Endodermal cell (in vitro differentiated cells): ENCODE measurements around the gene ATAD2B. TPM values are rescaled to one million over a fixed set of nuclear protein-coding genes. Genes with fewer than 3 reads are reported as not detected.
"Not testable (repeated sequence)": the region's sequence is repeated elsewhere in the genome, so short reads cannot be mapped to it uniquely, and the experiment has no call there.

Experiments
- DNase-seq: peaks from one replicate; pipeline ENCODE4 v3.0.0-alpha.2; 2017
- H3K27ac ChIP-seq: 2 replicates; pipeline ENCODE4 v1.5.1; 2013; ENCODE audit warnings: mild to moderate bottlenecking, low read depth, low read length, moderate library complexity
- H3K27me3 ChIP-seq: 2 replicates; pipeline ENCODE4 v1.6.1; 2013; ENCODE audit warnings: mild to moderate bottlenecking, low read length, moderate library complexity; ENCODE audit not compliant: insufficient read depth, control insufficient read depth, poor library complexity, severe bottlenecking
- H3K36me3 ChIP-seq: 2 replicates; pipeline ENCODE4 v1.7.0; 2013; ENCODE audit warnings: mild to moderate bottlenecking, low read length, moderate library complexity; ENCODE audit not compliant: control insufficient read depth, insufficient read depth
- H3K4me1 ChIP-seq: one replicate; pipeline ENCODE4 v1.7.0; 2013; ENCODE audit warnings: low read length; ENCODE audit not compliant: control insufficient read depth, insufficient read depth
- H3K4me3 ChIP-seq: 2 replicates; pipeline ENCODE4 v1.5.1; 2013; ENCODE audit warnings: mild to moderate bottlenecking, low read length, moderate library complexity
- H3K9ac ChIP-seq: 2 replicates; pipeline ENCODE4 v1.6.1; 2013; ENCODE audit warnings: mild to moderate bottlenecking, low read length, moderate library complexity; ENCODE audit not compliant: poor library complexity, severe bottlenecking; ENCODE audit errors: extremely low read depth
- H3K9me3 ChIP-seq: 2 replicates; pipeline ENCODE4 v1.6.1; 2013; ENCODE audit warnings: mild to moderate bottlenecking, low read length, moderate library complexity; ENCODE audit not compliant: control insufficient read depth
- H3K27ac Mint-ChIP-seq: 2 replicates; pipeline ENCODE4 v1.8.0; 2020; ENCODE audit warnings: mixed read lengths
- H3K27me3 Mint-ChIP-seq: 2 replicates; pipeline ENCODE4 v1.8.0; 2021; ENCODE audit warnings: mild to moderate bottlenecking, mixed read lengths; ENCODE audit not compliant: insufficient read depth
- H3K36me3 Mint-ChIP-seq: 2 replicates; pipeline ENCODE4 v1.8.0; 2020; ENCODE audit warnings: low read depth, mixed read lengths
- H3K4me1 Mint-ChIP-seq: 2 replicates; pipeline ENCODE4 v1.8.0; 2020; ENCODE audit warnings: mixed read lengths
- H3K4me3 Mint-ChIP-seq: 2 replicates; pipeline ENCODE4 v1.8.0; 2020; ENCODE audit warnings: mild to moderate bottlenecking, moderate library complexity, mixed read lengths
- H3K9me3 Mint-ChIP-seq: 2 replicates; pipeline ENCODE4 v1.8.0; 2020; ENCODE audit warnings: mild to moderate bottlenecking, mixed read lengths
- WGBS, 2 experiments: methylation state at CpG; one replicate each; pipeline versions ENCODE4 v1.1.5 to v1.1.7; 2013; ENCODE audit warnings: missing lambda C conversion rate in 2 of 2, mixed read lengths in 1 of 2; ENCODE audit not compliant: insufficient coverage in 1 of 2, insufficient read length in 1 of 2; 5-methylcytosine and 5-hydroxymethylcytosine counted together
- total RNA-seq, 2 donors: library from RNA; stranded (reverse); fragmentation: NEBNext Ultra II Directional in 1 of 2; extraction: Animal tissue kit (Norgen Biotek cat#: 25700) in 1 of 2; gene quantifications; 2 replicates in 1 of 2; 3 replicates in 1 of 2; pipeline ENCODE4 v1.2.1, GENCODE V29; 2021
- TF ChIP-seq, protein P1 (sequence below): fragments of 200-600 bp; sonication (generic); conservative IDR thresholded peaks from 2 replicates; pipeline ENCODE4 v1.5.0; 2021; ENCODE audit warnings: antibody characterized with exemption, mild to moderate bottlenecking

ATAD2B gene
- total RNA-seq, 2 donors from 2014 or later = 18.6 to 20.7 TPM

DNA sequence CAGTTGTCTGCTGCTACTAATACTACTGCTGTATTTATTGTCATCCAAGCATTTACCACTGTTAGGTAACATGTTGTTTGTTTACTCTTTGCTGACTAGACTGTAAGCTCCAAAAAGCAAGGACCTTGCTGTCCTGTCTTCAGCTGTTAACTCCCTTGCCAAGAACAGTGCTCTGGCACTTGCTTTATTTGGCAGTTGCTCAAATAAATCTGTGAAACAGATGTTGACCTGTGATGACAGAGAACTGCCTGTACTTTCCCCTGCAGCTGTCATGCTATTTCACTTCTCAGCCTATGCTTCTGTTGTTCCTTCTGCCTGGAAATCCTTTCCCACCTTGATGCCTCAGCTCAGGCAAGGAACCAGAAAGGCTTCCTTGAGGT lies 181.2 kb downstream of the ATAD2B start:
- H3K27ac ChIP-seq = no peak overlapping the region
- TF ChIP-seq, protein P1, sequence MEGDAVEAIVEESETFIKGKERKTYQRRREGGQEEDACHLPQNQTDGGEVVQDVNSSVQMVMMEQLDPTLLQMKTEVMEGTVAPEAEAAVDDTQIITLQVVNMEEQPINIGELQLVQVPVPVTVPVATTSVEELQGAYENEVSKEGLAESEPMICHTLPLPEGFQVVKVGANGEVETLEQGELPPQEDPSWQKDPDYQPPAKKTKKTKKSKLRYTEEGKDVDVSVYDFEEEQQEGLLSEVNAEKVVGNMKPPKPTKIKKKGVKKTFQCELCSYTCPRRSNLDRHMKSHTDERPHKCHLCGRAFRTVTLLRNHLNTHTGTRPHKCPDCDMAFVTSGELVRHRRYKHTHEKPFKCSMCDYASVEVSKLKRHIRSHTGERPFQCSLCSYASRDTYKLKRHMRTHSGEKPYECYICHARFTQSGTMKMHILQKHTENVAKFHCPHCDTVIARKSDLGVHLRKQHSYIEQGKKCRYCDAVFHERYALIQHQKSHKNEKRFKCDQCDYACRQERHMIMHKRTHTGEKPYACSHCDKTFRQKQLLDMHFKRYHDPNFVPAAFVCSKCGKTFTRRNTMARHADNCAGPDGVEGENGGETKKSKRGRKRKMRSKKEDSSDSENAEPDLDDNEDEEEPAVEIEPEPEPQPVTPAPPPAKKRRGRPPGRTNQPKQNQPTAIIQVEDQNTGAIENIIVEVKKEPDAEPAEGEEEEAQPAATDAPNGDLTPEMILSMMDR = no peak
- no peaks in the 10 kb centered on the region for H3K9me3 ChIP-seq
- no peak for DNase-seq
- H3K36me3 ChIP-seq = peaks cover 6% of the 10 kb centered on the region
- H3K9ac ChIP-seq = no peak overlapping the region
- Mint-ChIP-seq H3K4me1 (peaks cover 10% of the 10 kb centered on the region), H3K9me3 (peaks cover 13% of the 10 kb centered on the region), H3K27me3 (no peaks in the 10 kb centered on the region), H3K4me3 (no peak overlapping the region), H3K36me3 (peaks cover 12% of the 10 kb centered on the region), H3K27ac (no peak overlapping the region)
- no peak overlapping the region for H3K4me3 ChIP-seq
- no peaks in the 10 kb centered on the region for H3K27me3 ChIP-seq
- H3K4me1 ChIP-seq = no peaks in the 10 kb centered on the region

DNA sequence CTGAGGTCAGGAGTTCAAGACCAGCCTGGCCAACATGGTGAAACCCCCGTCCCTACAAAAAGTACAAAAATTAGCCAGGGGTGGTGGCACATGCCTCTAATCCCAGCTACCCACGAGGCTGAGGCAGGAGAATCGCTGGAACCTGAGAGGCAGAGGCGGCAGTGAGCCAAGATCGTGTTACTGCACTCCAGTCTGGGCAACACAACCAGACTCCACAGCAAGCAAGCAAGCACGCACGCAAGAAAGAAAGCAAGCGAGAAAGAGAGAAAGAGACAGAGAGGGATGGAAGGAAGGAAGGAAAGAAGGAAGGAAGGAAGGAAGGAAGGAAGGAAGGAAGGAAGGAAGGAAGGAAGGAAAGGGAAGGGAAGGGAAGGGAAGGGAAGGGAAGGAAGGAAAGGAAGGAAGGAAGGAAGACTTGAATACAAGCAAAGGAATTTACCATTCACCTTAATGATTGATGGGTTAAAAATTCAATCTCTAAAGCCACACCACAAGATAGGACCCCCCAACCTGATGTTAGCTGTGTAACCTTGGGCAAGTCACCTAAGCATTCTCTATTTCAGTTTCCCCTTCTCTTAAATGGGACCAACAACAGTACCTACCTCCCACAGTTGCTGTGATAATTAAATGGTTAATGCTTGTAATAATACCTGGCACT lies 181.7 kb downstream of the ATAD2B start:
- no peak for DNase-seq
- Mint-ChIP-seq H3K27me3 (no peaks in the 10 kb centered on the region), H3K9me3 (peaks cover 15% of the 10 kb centered on the region), H3K4me1 (peaks cover 5% of the 10 kb centered on the region), H3K4me3 (no peak overlapping the region), H3K36me3 (peaks cover 12% of the 10 kb centered on the region), H3K27ac (no peak overlapping the region)
- Histone ChIP-seq H3K9ac (no peak overlapping the region), H3K27me3 (no peaks in the 10 kb centered on the region), H3K4me3 (no peak overlapping the region), H3K36me3 (peaks cover 4% of the 10 kb centered on the region), H3K4me1 (no peaks in the 10 kb centered on the region), H3K9me3 (no peaks in the 10 kb centered on the region), H3K27ac (no peak overlapping the region)
- TF ChIP-seq, protein P1 = no peak
- 84 to 100% methylated on average over 1 to 8 of the region's 8 CpGs for WGBS, 2 experiments

DNA sequence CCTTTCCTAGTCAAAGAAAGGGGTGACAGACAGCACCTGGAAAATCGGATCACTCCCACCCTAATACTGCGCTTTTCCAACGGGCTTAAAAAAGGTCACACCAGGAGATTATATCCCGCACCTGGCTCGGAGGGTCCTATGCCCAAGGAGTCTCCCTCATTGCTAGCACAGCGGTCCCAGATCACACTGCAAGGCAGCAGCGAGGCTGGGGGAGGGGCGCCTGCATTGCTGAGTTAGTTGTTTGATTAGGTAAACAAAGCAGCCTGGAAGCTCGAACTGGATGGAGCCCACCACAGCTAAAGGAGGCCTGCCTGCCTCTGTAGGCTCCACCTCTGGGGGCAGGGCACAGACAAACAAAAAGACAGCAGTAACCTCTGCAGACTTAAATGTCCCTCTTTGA lies 190.1 kb downstream of the ATAD2B start:
- DNase-seq = peak; percentile 43
- WGBS, 2 experiments = 92 to 97% methylated on average over 8 to 9 of the region's 9 CpGs
- not testable (repeated sequence) for H3K27ac ChIP-seq, H3K27me3 Mint-ChIP-seq, H3K27ac Mint-ChIP-seq, H3K4me3 Mint-ChIP-seq, H3K27me3 ChIP-seq, H3K4me3 ChIP-seq, H3K36me3 ChIP-seq, H3K4me1 Mint-ChIP-seq, H3K4me1 ChIP-seq, H3K9ac ChIP-seq
- Mint-ChIP-seq H3K36me3 (peaks cover 38% of the 10 kb centered on the region), H3K9me3 (peaks cover 30% of the 10 kb centered on the region)
- peaks cover 18% of the 10 kb centered on the region for H3K9me3 ChIP-seq

DNA sequence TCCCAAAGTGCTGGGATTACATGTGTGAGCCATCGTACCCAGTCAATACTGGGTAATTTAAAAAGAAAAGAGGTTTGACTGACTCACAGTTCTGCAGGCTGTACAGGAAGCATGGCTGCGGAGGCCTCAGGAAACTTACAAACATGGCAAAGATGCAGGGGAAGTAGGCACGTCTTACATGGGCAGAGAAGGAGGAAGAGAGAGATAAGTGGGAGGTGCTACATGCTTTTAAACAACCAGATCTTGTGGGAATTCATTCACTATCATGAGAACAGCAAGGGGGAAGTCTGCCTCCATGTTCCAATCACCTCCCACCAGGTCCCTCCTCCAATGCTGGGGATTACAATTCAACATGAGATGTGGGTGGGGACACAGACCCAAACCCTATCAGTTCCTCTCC lies 192.5 kb downstream of the ATAD2B start:
- no peaks in the 10 kb centered on the region for H3K36me3 ChIP-seq
- peaks cover 38% of the 10 kb centered on the region for H3K36me3 Mint-ChIP-seq
- H3K27ac Mint-ChIP-seq = no peak overlapping the region
- no peak overlapping the region for H3K4me3 ChIP-seq
- H3K27me3 ChIP-seq = no peaks in the 10 kb centered on the region
- no peak for DNase-seq
- peaks cover 24% of the 10 kb centered on the region for H3K9me3 Mint-ChIP-seq
- TF ChIP-seq, protein P1 = no peak
- H3K9ac ChIP-seq = no peak overlapping the region
- H3K9me3 ChIP-seq = peaks cover 18% of the 10 kb centered on the region
- 92 to 97% methylated on average over 3 of the region's 3 CpGs for WGBS, 2 experiments
- H3K27me3 Mint-ChIP-seq = no peaks in the 10 kb centered on the region
- no peak overlapping the region for H3K27ac ChIP-seq
- H3K4me1 Mint-ChIP-seq = no peaks in the 10 kb centered on the region
- H3K4me1 ChIP-seq = no peaks in the 10 kb centered on the region
- H3K4me3 Mint-ChIP-seq = no peak overlapping the region

DNA sequence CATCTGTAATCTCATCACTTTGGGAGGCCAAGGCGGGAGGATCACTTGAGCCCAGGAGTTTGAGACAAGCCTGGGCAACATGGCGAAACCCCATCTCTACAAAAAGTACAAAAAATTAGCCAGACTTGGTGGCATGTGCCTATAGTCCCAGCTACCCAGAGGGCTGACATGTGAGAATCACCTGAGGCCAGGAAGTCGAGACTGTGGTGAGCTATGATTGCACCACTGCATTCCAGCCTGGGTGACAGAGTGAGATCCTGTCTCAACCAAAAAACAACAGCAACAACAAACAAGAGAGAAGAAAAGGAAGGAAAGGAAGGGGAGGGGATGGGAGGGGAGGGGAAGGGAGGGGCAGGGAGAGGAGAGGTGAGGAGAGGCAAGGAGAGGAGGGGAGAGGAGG lies 203.9 kb downstream of the ATAD2B start:
- H3K27ac Mint-ChIP-seq, DNase-seq, H3K27me3 ChIP-seq, H3K9ac ChIP-seq, H3K27me3 Mint-ChIP-seq, H3K27ac ChIP-seq, H3K4me3 Mint-ChIP-seq, H3K4me1 Mint-ChIP-seq, H3K4me1 ChIP-seq: not testable (repeated sequence)
- peaks cover 27% of the 10 kb centered on the region for H3K9me3 Mint-ChIP-seq
- Histone ChIP-seq H3K4me3 (peak overlapping the region; percentile 40), H3K36me3 (peaks cover 10% of the 10 kb centered on the region), H3K9me3 (peaks cover 42% of the 10 kb centered on the region)
- H3K36me3 Mint-ChIP-seq = peaks cover 34% of the 10 kb centered on the region
- WGBS, 2 experiments = 98 to 100% methylated on average over 2 to 3 of the region's 3 CpGs
